Measurements from ENCODE around the gene SEL1L.
A peak's percentile ranks its signal among the peaks of the same experiment; 100 is the strongest.

GRCh38 chr14:81453166-81453766 is 80.4 kb downstream of the SEL1L start:
- TF ChIP-seq CTCF (IDR thresholded peaks at IDR 0.05; ENCODE audit: low read length) (peak; percentile 82), EZH2 (IDR thresholded peaks at IDR 0.05; ENCODE audit: borderline replicate concordance, low read length) (no peak)

All from OCI-LY1 (cell line).